HG03095 (cell line): ENCODE data around the gene MAP3K20.
"Not testable (repeated sequence)": the region's sequence is repeated elsewhere in the genome, so short reads cannot be mapped to it uniquely, and the experiment has no call there.

ENCODE experiments used
- ATAC-seq: cut with Tn5 transposase; IDR thresholded peaks from one replicate; pipeline ENCODE4 v1.9.1; 2021; ENCODE audit warnings: moderate library complexity; ENCODE audit not compliant: unreplicated experiment

The MAP3K20 gene

DNA sequence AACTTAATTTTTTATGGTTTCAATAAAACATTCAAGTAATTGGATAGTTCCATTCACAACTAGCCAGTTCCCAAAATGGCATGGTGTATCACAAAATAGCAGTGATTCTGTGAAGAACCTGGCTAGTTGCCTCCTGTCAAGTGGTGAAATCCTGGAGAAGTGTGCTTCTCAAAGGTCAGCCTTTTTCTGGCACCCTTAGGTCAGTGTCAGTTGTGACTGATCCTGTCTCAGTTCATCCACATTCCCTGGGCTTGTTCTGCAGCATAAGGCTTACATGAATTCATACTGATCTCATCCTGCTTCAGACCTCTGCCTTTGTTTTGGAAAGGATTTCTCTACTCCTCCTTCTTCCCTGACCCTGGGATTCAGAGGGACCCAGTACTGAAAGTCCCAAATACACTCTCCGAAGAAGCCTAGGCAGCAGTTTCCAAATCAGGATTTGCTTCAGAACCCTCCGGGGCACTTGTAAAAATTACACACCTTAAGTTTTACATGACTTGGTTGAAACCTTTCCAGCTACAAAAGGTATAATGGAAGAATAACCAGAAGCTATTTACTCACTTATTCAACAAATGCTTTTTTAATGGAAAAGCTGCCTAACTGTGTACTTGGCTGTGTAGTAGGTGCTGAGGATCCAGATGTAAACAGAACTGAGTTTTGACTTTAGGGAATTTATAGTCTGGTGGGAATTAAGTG, 11.0 kb downstream of the MAP3K20 start:
- no peak for ATAC-seq

DNA sequence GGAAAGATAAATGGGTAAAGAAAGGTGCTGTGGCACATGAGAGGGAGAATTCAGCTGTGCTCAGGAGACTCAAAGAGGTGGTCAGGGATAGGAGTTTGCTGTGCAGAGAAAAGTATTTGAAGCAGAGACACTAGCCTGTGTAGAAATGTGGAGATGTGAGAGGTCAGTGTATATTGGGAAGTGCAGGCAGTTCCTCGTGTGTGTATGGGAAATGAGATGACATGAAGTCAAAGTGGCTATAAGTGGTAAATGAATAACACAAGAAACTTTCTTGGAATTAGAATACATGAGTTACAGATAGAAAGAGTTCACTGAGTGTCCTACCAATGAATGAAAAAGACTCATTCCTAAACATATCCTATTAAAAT, 11.6 kb downstream of the MAP3K20 start:
- no peak for ATAC-seq

DNA sequence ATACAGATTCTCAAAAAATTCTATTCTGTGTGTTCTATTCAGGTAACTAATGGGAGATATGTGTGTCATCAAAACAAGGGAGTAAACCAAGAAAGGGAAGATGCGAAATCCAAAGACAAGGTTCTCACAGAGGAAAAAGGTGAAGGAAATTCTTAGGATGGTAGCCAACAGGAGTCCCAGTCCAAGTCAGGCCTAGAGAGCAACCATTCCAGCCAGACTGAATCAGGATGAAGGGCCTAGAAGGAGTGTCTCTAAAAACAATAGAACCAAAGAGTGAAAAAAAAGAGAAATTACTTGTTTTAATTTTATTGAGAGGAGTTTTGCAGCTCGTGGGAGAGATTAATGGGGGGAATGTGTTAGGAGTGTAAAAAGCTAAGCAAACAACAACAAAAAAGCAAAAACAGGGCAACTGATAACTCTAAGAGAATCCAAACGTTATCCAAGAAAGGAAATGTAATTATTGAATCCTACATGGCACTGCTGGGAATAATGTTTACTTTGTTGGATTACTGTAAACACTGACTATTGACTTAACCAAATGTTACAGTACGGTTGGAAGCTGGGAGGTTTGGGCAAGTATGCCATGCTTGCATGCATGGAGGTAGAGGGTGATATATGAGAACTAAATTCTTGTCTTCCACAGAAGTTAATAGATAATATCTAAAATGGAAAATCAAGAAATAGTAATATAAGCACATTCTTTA, 12.3 kb downstream of the MAP3K20 start:
- ATAC-seq, result no peak

DNA sequence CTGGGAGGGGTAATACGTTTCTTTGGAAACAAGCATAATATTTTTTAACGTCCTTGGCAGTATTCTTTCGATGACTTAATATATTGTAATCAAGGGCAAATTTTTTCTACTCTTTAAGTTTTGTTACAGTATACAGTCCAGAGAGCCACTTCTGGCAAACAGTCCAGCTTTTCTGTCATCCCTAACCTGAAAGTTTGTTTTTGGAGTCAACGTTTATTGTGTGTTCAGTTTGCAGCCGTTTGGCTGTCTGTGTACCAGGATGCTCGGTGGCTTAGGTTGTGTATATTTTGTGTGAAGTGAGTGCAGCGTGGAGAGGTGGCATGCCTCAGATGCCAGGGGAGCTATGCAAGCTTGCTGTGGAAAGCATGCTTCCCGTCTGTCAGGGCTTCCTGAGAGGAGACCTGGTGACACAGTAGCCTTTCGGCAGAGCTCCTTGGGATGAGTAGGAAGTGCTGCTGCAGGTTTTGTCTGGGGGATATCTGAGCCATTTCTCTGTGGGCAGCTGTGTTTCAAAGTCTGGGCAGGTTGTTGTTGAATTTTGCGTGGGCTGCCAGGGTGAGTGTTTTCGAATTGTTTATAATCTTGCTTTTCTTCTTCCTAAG, 14.7 kb downstream of the MAP3K20 start:
- ATAC-seq, result no peak

DNA sequence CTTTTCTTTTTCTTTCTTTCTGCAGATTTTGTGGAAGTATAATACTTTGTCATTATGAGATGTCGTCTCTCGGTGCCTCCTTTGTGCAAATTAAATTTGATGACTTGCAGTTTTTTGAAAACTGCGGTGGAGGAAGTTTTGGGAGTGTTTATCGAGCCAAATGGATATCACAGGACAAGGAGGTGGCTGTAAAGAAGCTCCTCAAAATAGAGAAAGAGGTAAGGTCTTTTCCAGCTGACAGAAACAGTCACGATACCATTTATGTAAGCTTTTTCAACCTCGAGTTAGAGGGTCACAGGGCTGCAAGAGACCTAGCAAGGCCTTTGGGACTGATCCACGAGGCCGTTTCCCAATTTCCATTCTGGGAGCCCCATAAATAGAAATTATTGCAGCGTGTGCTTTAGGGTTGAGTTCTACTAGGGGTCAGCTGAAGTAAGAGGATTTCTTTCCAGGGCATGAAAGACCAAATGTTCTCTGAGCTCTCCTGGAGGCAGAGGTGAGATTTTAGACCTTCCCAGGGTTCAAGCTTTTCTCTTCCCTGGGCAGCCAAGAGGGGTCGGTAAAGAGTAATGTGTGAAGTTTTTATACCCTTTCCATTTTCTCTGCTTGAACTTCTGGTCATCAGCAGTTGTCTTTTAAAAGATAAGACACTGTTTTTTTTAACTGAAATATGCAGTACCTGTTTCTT, 15.5 kb downstream of the MAP3K20 start:
- no peak for ATAC-seq

DNA sequence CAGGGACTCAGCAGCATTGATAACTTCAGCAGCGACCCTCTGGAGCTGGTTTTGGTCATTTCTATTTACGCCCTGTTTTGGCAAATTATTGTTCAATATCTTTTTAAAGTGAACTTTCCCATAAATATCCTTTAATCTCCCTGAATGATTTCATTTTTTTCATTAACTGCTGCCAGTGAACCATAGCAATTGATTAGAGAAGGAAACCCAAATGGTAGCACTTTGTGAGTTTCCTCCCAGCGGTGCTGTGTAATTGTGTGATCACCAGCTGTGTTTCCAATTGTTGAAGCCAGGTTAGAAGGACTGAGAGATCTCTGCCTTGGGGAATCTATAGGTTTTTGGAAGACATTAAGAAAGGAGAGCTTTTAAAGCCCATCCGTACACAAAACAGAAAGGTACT, 16.3 kb downstream of the MAP3K20 start:
- no peak for ATAC-seq

DNA sequence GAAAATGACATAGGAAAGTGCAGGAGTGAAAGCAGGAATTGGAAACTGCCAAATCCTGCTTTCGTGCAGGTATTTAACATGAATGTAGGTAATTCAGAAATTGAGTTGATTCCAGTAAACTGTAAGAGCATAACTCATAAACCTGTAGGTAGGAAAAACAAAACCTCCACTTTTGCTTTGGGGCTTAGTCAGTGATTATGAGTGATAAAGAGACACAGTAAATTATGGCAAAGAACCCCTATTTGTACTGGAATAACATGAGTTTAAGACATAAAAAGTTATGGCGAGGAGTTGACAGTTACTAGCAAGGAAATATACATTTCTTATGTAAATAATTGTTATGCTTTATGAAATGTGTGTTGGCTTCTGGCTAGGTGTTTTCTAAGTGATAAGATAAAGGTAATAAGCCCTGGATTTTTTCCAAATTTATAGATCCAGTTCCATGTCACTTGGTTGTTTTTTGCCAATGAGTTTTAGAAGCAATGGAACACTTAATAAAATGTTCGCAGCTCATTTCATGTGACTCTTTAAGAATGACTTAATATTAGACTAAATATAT, 17.3 kb downstream of the MAP3K20 start:
- ATAC-seq, result no peak

DNA sequence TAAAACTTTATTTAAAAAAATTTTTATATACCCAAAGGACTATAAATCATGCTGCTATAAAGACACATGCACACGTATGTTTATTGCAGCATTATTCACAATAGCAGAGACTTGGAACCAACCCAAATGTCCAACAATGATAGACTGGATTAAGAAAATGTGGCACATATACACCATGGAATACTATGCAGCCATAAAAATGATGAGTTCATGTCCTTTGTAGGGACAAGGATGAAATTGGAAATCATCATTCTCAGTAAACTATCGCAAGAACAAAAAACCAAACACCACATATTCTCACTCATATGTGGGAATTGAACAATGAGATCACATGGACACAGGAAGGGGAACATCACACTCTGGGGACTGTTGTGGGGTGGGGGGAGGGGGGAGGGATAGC, 18.0 kb downstream of the MAP3K20 start:
- not testable (repeated sequence) for ATAC-seq

DNA sequence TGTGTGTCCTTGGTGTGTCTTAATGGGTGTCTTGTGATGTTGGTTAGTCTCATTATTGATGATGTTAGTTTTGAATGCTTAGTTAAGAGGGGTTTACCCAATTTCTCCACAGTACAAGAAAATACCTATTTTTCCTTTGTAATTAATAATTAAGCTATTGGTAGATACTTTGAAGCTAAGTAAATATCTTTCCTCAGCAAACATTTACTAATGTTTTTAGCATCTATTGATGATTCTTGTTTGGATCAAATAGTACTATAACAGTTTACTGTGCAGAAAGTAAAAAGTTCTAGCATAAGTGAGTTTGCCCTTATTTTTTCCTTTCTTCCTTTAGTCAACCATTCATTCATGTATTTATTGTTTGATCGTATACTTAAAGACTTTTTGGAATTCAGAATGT, 19.1 kb downstream of the MAP3K20 start:
- ATAC-seq, result no peak

DNA sequence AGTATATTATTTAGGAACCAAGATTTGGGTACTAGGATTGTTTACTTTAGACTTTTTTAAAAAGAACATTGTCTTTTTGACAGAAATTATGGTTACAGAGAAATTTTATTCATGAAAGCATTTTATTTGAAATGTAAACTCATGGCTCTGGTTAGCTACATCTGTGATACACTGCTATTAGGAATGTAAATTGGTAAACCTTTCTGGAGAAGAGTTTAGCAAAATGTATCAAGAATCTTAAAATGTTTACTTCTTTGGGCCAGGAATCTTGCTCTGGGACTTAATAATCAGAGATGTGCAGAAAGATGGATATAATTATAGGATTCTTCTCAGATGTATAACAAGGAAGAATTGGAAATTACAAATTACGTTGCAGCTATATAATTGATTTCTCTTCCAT, 19.7 kb downstream of the MAP3K20 start:
- ATAC-seq, result no peak

DNA sequence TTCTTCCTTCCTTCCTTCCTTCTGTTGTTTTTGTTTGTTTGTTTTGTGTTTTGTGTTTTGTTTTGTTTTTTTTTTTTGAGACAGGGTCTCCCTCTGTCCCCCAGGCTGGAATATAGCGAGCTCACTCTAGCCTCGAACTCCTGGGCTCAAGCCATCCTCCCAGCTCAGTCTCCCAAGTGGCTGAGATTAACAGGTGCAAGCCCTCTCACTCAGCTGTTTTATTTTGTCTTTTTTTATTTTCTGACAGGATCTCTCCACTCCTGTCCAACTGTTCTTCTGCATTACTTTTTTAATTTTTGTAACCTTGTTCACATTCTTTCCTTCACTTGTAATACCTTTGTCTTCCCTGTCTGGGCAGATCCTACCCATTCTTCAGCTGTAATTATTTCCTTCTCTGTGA, 23.6 kb downstream of the MAP3K20 start:
- ATAC-seq, result no peak

DNA sequence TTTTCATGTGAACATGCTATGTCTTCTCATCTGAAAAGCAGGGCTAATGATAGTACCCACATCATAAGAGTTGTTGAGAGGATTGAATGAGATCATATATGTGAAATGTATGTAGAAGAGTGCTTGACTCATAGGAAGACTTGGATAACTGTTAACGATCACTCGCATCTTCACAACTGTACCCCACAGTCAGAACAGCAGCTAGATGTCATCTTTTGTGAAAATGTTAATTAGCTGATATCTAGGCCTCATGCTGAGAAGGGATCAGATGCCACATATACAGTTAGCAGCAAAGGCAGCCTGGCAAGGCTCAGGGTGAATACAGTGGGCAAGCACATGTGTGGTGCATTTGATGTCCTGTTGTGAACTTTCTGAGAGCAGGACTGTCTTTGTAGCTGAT, 24.2 kb downstream of the MAP3K20 start:
- ATAC-seq, result no peak

DNA sequence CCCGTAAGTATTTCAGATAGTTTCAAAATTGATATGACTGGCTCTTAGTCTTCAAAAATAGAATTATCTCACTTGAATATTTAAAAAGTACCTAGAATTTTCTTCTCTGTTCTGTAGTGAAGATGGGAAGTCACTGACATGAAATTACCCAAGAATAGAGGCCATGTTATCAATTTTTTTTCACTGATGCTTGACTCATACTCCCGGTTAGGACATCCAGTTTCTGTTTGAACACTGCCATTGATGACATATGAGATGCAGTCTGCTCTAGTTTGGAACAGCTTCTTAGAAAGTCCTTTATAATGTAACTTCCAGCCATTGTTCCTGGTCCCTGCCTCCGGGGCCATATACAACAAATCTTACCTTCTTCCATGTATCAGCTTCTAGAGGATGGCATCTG, 26.0 kb downstream of the MAP3K20 start:
- no peak for ATAC-seq

DNA sequence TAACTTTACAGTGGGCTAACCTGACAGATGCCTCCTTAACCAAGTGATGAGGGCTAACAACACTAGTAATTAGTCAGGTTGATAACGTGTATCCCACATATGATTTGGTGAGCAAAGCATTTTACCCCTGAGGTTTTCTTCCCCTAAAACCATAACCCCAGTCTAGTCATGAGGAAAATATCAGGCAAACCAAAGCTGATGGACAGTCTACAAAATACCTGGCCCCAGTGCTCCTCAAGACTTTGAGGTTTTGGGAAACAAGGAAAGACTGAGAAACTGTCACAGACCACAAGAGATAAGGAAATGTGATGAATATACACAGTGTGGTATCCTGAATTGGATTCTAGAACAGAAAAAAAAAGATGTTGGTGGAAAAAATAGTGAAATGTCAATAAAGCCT, 28.5 kb downstream of the MAP3K20 start:
- ATAC-seq, result no peak

DNA sequence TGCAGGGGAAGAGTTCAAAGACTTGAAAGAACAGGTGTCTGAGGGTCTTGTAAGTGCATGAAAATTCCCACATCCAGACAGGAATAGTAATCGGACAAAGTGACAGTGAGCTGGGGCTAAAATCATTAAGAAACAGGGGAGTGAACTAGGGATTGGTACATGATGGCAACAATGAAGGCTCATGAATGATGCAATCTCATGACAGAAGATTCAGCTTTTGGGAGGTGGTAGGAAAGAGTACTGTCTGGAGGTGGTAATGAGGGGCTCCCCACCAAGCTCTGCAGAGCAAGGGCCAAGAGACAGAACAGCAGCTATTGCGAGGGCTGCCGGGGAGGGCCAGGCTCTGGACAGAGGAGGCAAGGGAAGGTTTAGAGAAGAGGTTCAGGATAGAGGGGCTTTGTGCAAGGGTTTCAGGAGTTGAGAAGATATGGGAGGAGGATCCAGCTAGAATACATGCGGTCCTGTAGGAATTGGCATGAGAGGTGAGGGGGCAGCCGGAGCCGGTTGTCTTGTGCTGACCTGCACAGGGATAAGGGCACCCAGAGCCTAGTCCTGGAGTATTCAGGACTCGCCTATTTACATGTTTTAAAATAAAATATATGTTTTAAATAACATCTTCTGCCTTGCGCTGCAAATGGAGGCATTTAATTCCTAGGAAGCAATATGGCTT, 31.4 kb downstream of the MAP3K20 start:
- ATAC-seq, result no peak

DNA sequence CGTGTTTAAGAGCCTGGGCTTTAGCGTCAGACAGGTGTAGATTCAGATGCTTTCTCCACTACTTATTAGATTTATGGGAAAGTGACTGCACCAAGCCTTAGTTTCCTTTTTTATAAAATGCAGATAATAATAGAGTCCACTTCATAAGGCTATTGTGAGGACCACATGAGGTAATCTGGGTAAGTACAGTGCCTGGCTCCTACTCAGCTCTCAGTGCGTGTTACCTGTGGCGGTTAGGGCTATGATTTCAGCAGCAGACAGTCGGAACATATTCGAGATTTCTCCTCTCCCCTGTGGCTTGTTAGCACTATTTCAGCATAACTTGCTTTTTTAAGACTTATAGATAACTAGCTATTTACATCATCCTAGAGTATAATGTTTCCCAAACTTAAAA, 32.0 kb downstream of the MAP3K20 start:
- no peak for ATAC-seq

DNA sequence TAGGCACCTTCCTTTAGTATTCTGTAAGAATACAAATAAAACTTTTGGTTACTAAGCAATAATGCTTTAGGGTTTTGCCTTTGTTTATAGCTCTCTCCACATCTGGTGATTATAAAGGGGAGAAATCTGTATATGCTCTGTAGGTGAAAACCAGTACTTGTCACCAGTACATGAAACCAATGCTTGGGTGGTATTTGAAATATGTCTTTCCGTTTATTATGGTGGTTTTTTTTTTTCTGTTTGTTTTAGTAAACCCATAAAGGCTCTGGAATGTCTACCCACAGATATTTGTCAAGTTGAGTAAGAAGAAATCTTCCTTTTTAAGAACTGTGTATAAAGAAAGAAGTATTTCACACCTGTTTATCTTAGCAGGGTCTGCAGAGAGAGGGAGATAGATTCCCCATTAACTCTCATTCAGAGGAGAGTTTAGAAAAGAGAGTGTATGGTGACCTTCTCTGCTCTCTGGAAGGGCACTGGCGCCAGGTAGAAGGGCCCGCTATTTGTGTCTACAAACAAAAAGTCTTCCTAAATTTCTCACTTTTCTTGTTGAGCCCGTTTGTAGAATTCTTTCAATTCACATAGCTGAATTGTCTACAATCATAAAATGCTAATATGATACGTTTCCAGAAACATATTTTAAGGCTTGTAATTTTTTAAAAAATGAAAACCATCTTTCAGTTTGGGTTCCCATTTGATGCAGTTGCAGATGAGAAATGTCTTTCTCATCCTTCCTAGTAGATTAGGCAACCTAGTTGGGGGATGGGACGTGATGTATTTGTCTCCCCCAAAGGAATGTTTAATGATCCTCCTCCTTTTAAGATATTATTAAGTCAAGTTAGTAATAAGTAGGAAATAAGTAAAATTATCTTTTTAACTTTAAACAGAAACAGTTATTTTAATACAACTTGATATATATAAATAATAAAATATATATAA, 33.9 kb downstream of the MAP3K20 start:
- ATAC-seq, result no peak

DNA sequence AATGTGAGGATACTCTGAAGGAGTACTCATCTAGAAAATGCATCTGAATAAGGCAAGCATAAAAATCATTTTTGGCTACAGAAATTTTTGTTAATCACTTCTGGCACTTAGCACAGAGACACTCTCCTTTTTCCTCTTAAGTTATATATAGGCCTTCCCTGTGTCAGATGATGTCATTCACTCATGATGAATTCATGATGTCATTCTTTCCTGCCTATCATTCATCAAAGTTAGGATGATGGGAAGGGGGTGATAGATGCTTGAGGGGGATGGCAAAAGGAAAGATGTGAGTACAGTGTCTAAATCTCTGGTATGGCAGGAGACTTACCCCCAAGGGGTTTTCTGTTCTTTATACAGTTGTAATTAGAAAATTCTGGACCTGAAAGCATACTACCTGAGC, 42.0 kb downstream of the MAP3K20 start:
- no peak for ATAC-seq

DNA sequence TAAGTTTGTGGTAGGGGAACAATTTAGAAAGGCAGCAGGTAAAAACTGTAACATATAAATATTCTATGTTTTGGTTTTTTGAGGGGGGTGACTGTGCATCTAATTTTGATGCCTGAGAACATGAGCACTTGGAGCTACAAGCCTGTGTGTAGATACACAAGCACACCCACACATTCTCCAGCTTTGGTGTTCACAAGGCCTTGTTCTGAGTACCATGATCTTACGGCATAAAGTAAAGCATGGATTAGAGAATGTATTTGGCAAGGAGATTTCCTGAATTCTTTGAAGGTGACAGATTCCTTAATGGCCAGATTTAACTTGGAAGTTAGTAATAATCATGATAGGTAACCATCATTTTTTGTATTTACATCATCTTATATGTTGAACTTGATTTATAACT, 42.7 kb downstream of the MAP3K20 start:
- ATAC-seq, result no peak
